Mesenteric fat pad (tissue), 1 donor: ENCODE data around the gene TLE1. TPM values are rescaled to one million over a fixed set of nuclear protein-coding genes. Genes with fewer than 3 reads are reported as not detected.

Source experiments
- DNase-seq: peaks from one replicate; pipeline ENCODE4 v3.0.0-alpha.2; 2020; ENCODE audit warnings: low spot score
- total RNA-seq: library from RNA; stranded (reverse); fragmentation: NEBNext Ultra II Directional; extraction: Animal tissue kit (Norgen Biotek cat#: 25700); gene quantifications from one replicate; pipeline ENCODE4 v1.2.1, GENCODE V29; 2021
- donor health status: DM: yes; HTN: yes; CAD: no.

TLE1 gene
- total RNA-seq, 1 donor from 2014 or later, result 115 TPM

GRCh38 chr9:81579381-81579780, 110.0 kb downstream of the TLE1 start:
- DNase-seq, result no peak

- no peak for DNase-seq
These were observed 110.7 kb downstream of the TLE1 start for GRCh38 chr9:81578606-81579005.

- no peak for DNase-seq
These were observed 113.4 kb downstream of the TLE1 start for GRCh38 chr9:81575956-81576355.

- no peak for DNase-seq
These were observed 114.9 kb downstream of the TLE1 start for GRCh38 chr9:81574405-81574804.

GRCh38 chr9:81573415-81574321, 115.7 kb downstream of the TLE1 start:
- DNase-seq, result no peak

GRCh38 chr9:81570083-81570482, 119.3 kb downstream of the TLE1 start:
- no peak for DNase-seq

- no peak for DNase-seq
These were observed 123.2 kb downstream of the TLE1 start for GRCh38 chr9:81566074-81566698.

- DNase-seq, result no peak
These were observed 123.7 kb downstream of the TLE1 start for GRCh38 chr9:81565609-81566008.

GRCh38 chr9:81565144-81565543, 124.2 kb downstream of the TLE1 start:
- DNase-seq, result no peak

- no peak for DNase-seq
These were observed 124.7 kb downstream of the TLE1 start for GRCh38 chr9:81564632-81565031.

- DNase-seq, result no peak
These were observed 125.6 kb downstream of the TLE1 start for GRCh38 chr9:81563739-81564138.

- DNase-seq, result no peak
These were observed 126.3 kb downstream of the TLE1 start for GRCh38 chr9:81563020-81563407.

GRCh38 chr9:81562231-81563019, 126.9 kb downstream of the TLE1 start:
- no peak for DNase-seq

GRCh38 chr9:81560851-81561732, 128.3 kb downstream of the TLE1 start:
- no peak for DNase-seq

GRCh38 chr9:81559709-81560108, 129.6 kb downstream of the TLE1 start:
- DNase-seq, result no peak

GRCh38 chr9:81559197-81559596, 130.2 kb downstream of the TLE1 start:
- DNase-seq, result no peak

GRCh38 chr9:81558091-81558830, 131.1 kb downstream of the TLE1 start:
- no peak for DNase-seq

GRCh38 chr9:81557452-81558090, 131.8 kb downstream of the TLE1 start:
- DNase-seq, result no peak

GRCh38 chr9:81556923-81557322, 132.4 kb downstream of the TLE1 start:
- no peak for DNase-seq

GRCh38 chr9:81552581-81552991, 136.8 kb downstream of the TLE1 start:
- no peak for DNase-seq
